ENCODE data around the gene EEF1G. TPM values are rescaled to one million over a fixed set of nuclear protein-coding genes. Genes with fewer than 3 reads are reported as not detected.
A peak's percentile ranks its signal among the peaks of the same experiment; 100 is the strongest.

The EEF1G gene
- total RNA-seq, 4 donors from 2014 or later: 1,003 to 1,250 (median 1,110) TPM

GRCh38 chr11:62516736-62517371 is 56.8 kb downstream of the EEF1G start:
- WGBS, 2 donors: 74 to 79% methylated on average over 14 of the region's 14 CpGs
- no peak for TF ChIP-seq EP300 (IDR thresholded peaks at IDR 0.05)
- no peak for TF ChIP-seq CTCF (IDR thresholded peaks at IDR 0.05)
- no peak for TF ChIP-seq POLR2A (IDR thresholded peaks at IDR 0.05)
- no peak for DNase-seq (ENCODE audit: low spot score in 2 of 2)
- Histone ChIP-seq H3K9me3 (no peaks in the 10 kb centered on the region), H3K4me3 (no peak overlapping the region), H3K36me3 (peaks cover 0 to 96% (median 16%) of the 10 kb centered on the region in 3 donors), H3K27ac (peak overlapping the region in 2 of 4 donors; percentile 24 to 96), H3K27me3 (no peaks in the 10 kb centered on the region), H3K4me1 (peaks cover 0 to 85% (median 3%) of the 10 kb centered on the region in 4 donors)

- no peak for TF ChIP-seq POLR2A (IDR thresholded peaks at IDR 0.05)
- no peak for TF ChIP-seq CTCF (IDR thresholded peaks at IDR 0.05)
- TF ChIP-seq EP300 (IDR thresholded peaks at IDR 0.05): no peak
- DNase-seq (ENCODE audit: low spot score in 2 of 2): no peak
- H3K9me3 ChIP-seq: no peaks in the 10 kb centered on the region
- H3K27ac ChIP-seq: peak overlapping the region in 2 of 4 donors; percentile 93 to 96
- 83 to 89% methylated on average over 6 to 7 of the region's 7 CpGs for WGBS, 2 donors
- H3K4me3 ChIP-seq: no peak overlapping the region
- H3K36me3 ChIP-seq: peaks cover 0 to 70% (median 11%) of the 10 kb centered on the region in 3 donors
- no peaks in the 10 kb centered on the region for H3K27me3 ChIP-seq
- H3K4me1 ChIP-seq: peaks cover 0 to 98% (median 14%) of the 10 kb centered on the region in 4 donors
Observed at GRCh38 chr11:62514151-62514550, 59.5 kb downstream of the EEF1G start.

GRCh38 chr11:62513626-62514025 is 60.1 kb downstream of the EEF1G start:
- H3K4me3 ChIP-seq: no peak overlapping the region
- H3K36me3 ChIP-seq: peaks cover 0 to 65% (median 8%) of the 10 kb centered on the region in 3 donors
- TF ChIP-seq POLR2A (IDR thresholded peaks at IDR 0.05) (no peak), EP300 (IDR thresholded peaks at IDR 0.05) (no peak), CTCF (IDR thresholded peaks at IDR 0.05) (no peak)
- WGBS, 2 donors: 82 to 83% methylated on average over 10 of the region's 10 CpGs
- no peaks in the 10 kb centered on the region for H3K9me3 ChIP-seq
- peak overlapping the region in 2 of 4 donors; percentile 93 to 96 for H3K27ac ChIP-seq
- H3K27me3 ChIP-seq: no peaks in the 10 kb centered on the region
- DNase-seq (ENCODE audit: low spot score in 2 of 2): no peak
- peaks cover 0 to 98% (median 18%) of the 10 kb centered on the region in 4 donors for H3K4me1 ChIP-seq

GRCh38 chr11:62512961-62513360 is 60.7 kb downstream of the EEF1G start:
- WGBS, 2 donors: 68 to 76% methylated on average over 8 of the region's 8 CpGs
- H3K36me3 ChIP-seq: peaks cover 0 to 58% (median 1%) of the 10 kb centered on the region in 3 donors

More at GRCh38 chr11:62512961-62513360, 60.7 kb downstream of the EEF1G start:
- no peak overlapping the region for H3K4me3 ChIP-seq
- no peak for TF ChIP-seq CTCF (IDR thresholded peaks at IDR 0.05)
- no peak for TF ChIP-seq POLR2A (IDR thresholded peaks at IDR 0.05)
- no peak for TF ChIP-seq EP300 (IDR thresholded peaks at IDR 0.05)
- peak overlapping the region in 2 of 4 donors; percentile 93 to 96 for H3K27ac ChIP-seq
- no peaks in the 10 kb centered on the region for H3K9me3 ChIP-seq
- peaks cover under 1 to 98% (median 23%) of the 10 kb centered on the region in 4 donors for H3K4me1 ChIP-seq
- no peaks in the 10 kb centered on the region for H3K27me3 ChIP-seq
- DNase-seq (ENCODE audit: low spot score in 2 of 2): no peak

Small RNA genes lying within 50 kb of the gene (small RNA-seq; reads per million reads assigned to genes)
- not detected for gene AP001458.1
- not detected for gene EEF1G
- 0.28 reads per million for gene MIR6747

Other genes starting within 250 kb of the EEF1G start
- gene ASRGL1, start 236.4 kb downstream of the EEF1G start, total RNA-seq: 10 to 100 TPM in 2 of 4 donors, 1 to 10 TPM in 2; 4.2 to 16.7 (median 12.5) TPM
- not detected for gene SCGB1A1, start 154.9 kb downstream of the EEF1G start, total RNA-seq
- gene AHNAK, start 27.1 kb downstream of the EEF1G start, total RNA-seq: 1,000 to 10,000 TPM; 1,417 to 3,061 (median 2,562) TPM
- gene TUT1, start 17.6 kb upstream of the EEF1G start, total RNA-seq: 10 to 100 TPM in 3 of 4 donors, 1 to 10 TPM in 1; 8.3 to 18.8 (median 14.2) TPM
- 10 to 100 TPM; 79.5 to 95.3 (median 88.8) TPM for gene MTA2, start 28.0 kb upstream of the EEF1G start, total RNA-seq
- 100 to 1,000 TPM in 2 of 4 donors, 10 to 100 TPM in 2; 64.9 to 138 (median 93.9) TPM for gene EML3, start 38.9 kb upstream of the EEF1G start, total RNA-seq
- 10 to 100 TPM in 3 of 4 donors, 1 to 10 TPM in 1; 9.3 to 13.8 (median 11.2) TPM for gene ROM1, start 39.4 kb upstream of the EEF1G start, total RNA-seq
- gene B3GAT3, start 48.1 kb upstream of the EEF1G start, total RNA-seq: 10 to 100 TPM; 35.4 to 60.3 (median 50.7) TPM
- 100 to 1,000 TPM; 107 to 150 (median 121) TPM for gene GANAB, start 72.7 kb upstream of the EEF1G start, total RNA-seq
- gene INTS5, start 79.4 kb upstream of the EEF1G start, total RNA-seq: 10 to 100 TPM; 14.0 to 22.8 (median 20.3) TPM
- 10 to 100 TPM; 32.7 to 48.0 (median 40.8) TPM for gene C11orf98, start 91.3 kb upstream of the EEF1G start, total RNA-seq
- gene CSKMT, start 91.4 kb upstream of the EEF1G start, total RNA-seq: 10 to 100 TPM in 1 of 4 donors, 1 to 10 TPM in 3; 2.6 to 17.0 (median 5.7) TPM
- gene UQCC3, start 97.8 kb upstream of the EEF1G start, total RNA-seq: 10 to 100 TPM in 3 of 4 donors, 1 to 10 TPM in 1; 7.6 to 22.2 (median 14.6) TPM
- gene LBHD1, start 98.4 kb upstream of the EEF1G start, total RNA-seq: 10 to 100 TPM in 1 of 4 donors, 1 to 10 TPM in 3; 3.9 to 11.1 (median 5.4) TPM
- 100 to 1,000 TPM; 140 to 205 (median 162) TPM for gene UBXN1, start 105.2 kb upstream of the EEF1G start, total RNA-seq
- 10 to 100 TPM; 44.6 to 64.8 (median 48.4) TPM for gene LRRN4CL, start 115.6 kb upstream of the EEF1G start, total RNA-seq
- 100 to 1,000 TPM in 2 of 4 donors, 10 to 100 TPM in 2; 58.8 to 149 (median 93.2) TPM for gene BSCL2, start 133.5 kb upstream of the EEF1G start, total RNA-seq
- gene GNG3, start 133.8 kb upstream of the EEF1G start, total RNA-seq: 1 to 10 TPM in 1 of 4 donors, under 1 TPM in 1, not detected in 2; 0.63 to 2.6 TPM
- gene HNRNPUL2, start 153.6 kb upstream of the EEF1G start, total RNA-seq: 10 to 100 TPM; 24.7 to 34.8 (median 28.6) TPM
- gene TTC9C, start 154.6 kb upstream of the EEF1G start, total RNA-seq: 10 to 100 TPM; 20.1 to 37.1 (median 23.6) TPM
- gene ZBTB3, start 180.3 kb upstream of the EEF1G start, total RNA-seq: 1 to 10 TPM; 8.1 to 9.8 (median 8.9) TPM
- 10 to 100 TPM; 49.2 to 70.0 (median 53.6) TPM for gene POLR2G, start 187.7 kb upstream of the EEF1G start, total RNA-seq
- 10 to 100 TPM; 23.2 to 38.8 (median 33.1) TPM for gene TAF6L, start 197.5 kb upstream of the EEF1G start, total RNA-seq
- 100 to 1,000 TPM in 1 of 4 donors, 10 to 100 TPM in 3; 80.8 to 105 (median 94.9) TPM for gene TMEM179B, start 213.5 kb upstream of the EEF1G start, total RNA-seq
- gene TMEM223, start 218.1 kb upstream of the EEF1G start, total RNA-seq: 10 to 100 TPM; 22.9 to 40.4 (median 31.3) TPM
- 10 to 100 TPM; 51.3 to 94.4 (median 67.0) TPM for gene NXF1, start 231.5 kb upstream of the EEF1G start, total RNA-seq